Middle frontal gyrus (tissue), 1 donor: ENCODE results near the gene ZNF568.

Experiments used
- DNase-seq: peaks from one replicate; pipeline ENCODE4 v3.0.0-alpha.2; 2015; ENCODE audit warnings: low spot score; ENCODE audit errors: extremely low spot score

ZNF568 gene

DNA sequence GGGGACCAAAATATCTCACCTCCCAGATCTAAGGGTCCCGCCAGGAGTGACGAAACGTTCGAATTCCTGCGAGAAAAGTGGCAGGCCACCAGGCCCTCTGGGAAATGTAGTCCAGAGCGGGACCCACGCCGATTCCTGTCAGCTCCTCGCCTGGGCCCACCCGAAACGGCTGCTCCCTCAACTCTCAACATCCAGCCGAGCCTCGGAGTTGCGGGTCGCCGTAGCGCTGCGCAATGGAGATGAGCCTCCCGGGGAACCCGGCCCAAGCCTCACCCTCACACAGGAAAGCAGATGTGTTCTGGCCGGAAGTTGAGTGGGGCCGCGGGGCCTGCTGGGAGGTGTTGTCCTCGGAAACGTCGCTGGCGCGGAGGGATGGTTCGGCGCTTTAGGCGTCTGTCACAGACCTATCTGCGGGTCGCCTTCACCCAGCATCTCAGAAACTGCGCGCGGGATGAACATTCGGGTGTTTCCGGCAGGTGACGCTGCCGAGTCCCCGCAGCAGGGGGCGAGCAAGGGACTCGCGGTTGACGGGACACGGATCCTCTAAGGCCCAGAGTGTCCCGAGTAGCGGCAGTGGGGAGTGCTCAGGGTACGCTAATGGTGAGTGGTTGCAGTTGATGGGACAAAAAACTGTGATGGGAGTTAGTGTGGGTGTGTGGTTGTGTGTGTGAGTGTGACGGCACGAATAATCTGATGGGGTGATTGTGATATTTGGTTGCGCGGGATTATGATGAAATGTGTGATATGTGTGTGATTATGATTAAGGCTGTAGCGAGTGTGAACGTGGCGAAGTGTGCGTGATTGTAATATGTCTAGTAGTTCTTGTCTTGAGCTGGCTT lies at the start of gene ZNF568, which contains the start of gene ZNF829:
TSS of gene ZNF568 (plus strand) at position 341 of the 839 bp plus-strand sequence. CDS start 6,439 bp downstream, outside the sequence.
TSS of gene ZNF829 (minus strand) at position 300 of the 839 bp plus-strand sequence. CDS start 1,124 bp downstream, outside the sequence.
- DNase-seq = peak; percentile 83

- DNase-seq = no peak
These were observed 38.9 kb upstream of the ZNF568 start for GRCh38 chr19:36876993-36877938.

DNA sequence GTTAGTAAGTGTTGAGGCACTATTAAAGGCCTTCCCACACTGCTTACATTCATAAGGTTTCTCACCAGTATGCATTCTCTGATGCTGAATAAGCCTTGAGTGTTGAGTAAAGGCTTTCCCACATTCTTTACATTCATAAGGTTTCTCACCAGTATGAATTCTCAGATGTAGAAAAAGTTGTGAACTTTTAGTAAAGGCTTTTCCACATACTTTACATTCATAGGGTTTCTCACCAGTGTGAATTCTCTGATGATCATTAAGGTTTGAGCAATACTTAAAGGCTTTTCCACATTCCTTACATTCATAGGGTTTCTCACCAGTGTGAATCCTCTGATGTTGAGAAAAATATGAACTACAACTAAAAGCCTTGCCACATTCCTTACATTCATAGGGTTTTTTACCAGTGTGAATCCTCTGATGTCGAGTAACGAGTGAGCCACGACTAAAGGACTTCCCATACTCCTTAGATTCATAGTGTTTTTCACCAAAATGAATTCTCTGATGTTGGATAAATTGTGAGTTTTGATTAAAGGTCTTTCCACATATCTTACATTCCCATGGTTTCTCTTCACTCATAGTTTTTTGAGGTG lies 24.3 kb upstream of the ZNF568 start:
- DNase-seq = no peak

GRCh38 chr19:36894849-36895383 lies 21.2 kb upstream of the ZNF568 start:
- no peak for DNase-seq

- no peak for DNase-seq
These were observed 17.7 kb upstream of the ZNF568 start for GRCh38 chr19:36898422-36898821.

DNA sequence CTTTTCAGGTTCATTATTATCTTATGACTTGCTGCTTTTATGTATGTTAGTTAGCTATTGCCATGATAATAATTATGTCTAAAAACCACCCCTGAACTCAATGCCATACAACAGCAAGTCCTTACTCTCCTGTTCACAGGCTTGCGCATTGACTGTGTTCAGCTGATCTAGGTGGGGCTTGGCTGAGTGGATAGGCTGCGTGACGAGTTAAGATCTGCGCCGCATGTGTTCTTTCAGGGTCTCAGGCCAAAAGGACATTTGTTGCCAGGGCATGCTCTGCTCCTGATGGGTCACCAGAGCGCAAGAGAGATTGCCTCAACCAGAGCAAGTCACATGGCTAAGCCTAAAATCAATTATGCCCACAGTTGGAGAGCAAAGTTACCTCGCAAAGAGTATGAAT lies 859 bp downstream of the ZNF568 start:
- DNase-seq = peak; percentile 4

DNA sequence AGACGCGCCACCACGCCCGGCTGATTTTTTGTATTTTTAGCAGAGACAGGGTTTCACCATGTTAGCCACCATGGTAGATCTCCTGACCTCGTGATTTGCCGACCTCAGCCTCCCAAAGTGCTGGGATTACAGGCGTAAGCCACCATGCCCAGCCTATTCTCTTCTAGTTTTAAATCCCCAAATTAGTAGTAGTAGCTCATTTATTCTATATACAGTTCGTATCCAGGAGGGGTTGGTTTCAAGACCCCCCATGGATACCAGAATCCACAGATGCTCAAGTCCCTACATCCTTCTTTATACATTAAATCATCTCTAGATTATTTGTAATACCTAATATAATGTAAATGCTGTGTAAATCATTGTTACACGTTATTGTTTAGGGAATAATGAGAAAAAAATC lies 2.0 kb downstream of the ZNF568 start:
- no peak for DNase-seq

DNA sequence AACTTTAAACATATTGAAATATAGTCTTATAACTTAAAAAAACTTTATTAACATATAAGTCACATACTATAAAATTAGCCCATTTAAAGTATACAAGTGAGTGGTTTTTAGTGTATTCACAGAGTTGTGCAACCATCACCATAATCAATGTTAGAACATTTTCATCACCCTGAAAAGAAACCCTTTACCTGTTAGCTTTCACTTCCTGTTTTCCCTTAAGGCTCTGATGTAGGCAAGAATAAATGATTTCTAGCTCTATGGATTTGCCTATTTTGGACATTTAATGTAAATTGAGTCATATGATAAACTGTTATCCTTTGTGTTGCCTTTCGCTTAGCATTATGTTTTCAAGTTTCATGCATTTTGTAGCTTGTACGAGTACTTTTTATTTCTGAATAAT lies 15.6 kb downstream of the ZNF568 start:
- DNase-seq = no peak

DNA sequence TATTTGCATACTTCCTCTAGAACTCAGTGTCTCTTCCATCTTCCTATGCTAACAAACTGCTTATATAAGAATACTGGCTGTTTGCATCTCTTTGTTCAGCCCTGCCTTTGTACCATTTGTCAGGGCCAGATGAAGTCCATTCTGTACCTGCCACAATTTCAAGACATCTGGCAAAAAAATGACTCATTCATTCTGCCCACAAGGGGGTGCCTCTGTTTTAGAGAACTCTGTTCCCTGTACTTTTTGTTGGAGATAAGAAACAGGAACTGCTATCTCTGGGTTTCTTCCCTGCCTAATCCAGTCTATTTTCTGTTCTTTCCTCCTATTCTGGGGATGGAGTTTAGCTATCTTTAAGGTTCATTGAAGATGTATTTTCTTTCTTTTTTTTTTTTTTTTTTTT lies 23.0 kb downstream of the ZNF568 start:
- no peak for DNase-seq

- no peak for DNase-seq
These were observed 34.4 kb downstream of the ZNF568 start for GRCh38 chr19:36950335-36951119.

DNA sequence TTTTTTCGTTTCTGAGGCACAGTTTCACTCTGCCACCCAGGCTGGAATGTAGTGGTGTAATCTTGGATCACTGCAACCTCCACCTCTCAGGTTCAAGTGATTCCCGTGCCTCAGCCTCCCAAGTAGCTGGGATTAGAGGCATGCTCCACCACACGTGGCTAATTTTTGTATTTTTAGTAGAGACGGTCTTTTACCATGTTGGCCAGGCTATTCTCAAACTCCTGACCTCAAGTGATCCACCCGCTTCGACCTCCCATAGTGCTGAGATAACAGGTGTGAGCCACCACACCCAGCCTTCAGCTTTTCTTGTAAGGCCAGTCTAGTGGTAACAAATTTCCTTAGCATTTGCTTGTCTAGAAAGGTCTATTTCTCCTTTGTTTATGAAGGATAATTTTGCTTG lies 46.2 kb downstream of the ZNF568 start:
- DNase-seq = no peak

- no peak for DNase-seq
These were observed 47.1 kb downstream of the ZNF568 start for GRCh38 chr19:36963280-36963679.

DNA sequence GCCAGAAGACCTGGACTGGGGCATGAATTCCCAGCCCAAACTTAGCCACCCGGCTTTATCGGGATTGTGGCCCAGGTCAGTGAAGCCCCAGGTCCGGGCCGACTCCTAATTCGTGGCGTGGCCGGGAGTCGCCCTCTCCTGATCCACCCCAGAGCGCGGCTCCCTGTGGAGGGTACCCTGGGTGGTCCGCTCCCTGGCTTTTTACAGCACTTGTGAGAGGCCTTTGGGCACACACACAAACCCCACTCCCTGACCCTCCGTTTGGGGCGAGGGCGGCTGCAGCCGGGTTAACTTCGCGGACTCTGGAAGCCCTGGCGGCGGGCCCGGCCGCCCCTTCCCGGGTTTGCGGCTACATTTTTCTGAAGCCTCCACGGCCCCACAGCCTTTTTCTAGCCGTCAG lies 56.4 kb downstream of the ZNF568 start:
- no peak for DNase-seq

DNA sequence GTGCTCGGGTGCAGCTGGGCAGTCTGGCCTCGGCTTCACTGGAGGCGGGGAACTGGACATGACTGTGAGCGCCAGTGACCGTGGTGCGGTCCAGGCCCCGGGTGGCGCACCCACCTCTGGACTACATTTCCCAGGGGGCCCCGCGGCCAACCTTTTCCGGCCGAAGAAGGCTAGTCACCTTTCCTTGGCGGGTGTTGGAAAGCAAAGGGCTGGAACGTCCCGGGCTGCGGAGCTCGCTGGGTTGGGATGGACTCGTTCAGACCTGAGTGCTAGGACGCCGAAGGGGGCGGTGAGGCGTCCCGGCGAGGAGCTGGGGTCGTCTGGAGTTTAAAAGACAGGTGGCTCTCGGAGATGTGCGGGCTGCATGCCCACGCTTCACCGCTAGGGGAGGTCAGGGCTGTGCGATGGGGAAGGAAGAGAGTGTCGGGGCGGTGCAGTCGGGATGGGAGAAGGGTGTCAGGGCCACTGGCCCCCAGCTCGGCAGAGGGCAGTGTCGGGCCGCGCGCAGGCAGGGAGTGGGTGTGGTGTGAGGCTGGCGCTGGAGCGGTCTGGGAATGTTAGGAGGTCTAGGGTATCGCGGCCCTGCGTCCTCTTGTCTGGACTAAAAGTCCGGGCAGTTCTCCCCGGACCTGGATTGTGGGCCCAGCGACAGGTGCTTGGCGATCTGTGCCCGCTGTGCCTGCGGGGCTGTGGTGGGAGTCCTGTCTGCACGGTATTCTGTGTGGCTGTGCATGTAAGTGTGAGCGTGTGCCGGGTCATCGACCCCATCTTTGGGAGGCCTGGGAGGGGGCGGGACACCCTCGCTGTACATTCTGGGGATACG lies 57.1 kb downstream of the ZNF568 start:
- DNase-seq = peak; percentile 73

DNA sequence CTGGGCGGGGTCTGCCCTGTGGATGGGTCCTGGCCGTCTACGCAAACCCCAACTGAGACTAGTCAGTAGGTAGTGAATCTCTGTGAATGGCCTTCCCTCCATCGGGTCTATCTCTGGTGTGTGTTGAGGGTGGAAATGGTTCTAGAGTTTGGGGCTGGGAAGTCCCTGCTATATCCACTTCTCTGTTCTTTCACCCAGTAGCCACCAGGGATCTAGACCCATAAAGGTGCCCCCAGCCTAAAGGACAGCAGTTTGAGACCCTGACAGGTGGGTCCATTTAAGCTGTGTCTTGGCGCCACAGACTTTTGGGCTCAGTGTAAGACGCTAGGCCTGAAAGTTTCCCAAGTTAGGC lies 57.7 kb downstream of the ZNF568 start:
- no peak for DNase-seq

DNA sequence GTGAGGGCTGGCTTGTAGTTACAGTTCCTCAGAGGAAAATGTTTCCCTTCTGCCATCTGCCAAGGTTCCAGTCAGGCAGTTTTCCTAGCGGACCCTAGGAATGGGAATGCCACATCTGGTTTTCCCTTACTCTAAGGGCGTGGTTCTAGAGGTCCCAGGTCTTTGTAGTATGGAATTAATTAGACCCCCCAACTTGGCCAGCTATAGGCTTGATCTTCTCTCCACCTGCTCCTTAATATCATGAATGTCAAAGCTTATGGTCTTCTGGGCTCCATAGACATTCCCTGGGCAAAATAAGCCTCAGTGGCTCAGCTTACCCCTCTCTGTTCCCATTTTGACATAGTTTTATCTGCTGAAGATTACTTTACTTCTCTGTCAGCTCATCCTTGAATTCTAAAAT lies 70.0 kb downstream of the ZNF568 start:
- no peak for DNase-seq

DNA sequence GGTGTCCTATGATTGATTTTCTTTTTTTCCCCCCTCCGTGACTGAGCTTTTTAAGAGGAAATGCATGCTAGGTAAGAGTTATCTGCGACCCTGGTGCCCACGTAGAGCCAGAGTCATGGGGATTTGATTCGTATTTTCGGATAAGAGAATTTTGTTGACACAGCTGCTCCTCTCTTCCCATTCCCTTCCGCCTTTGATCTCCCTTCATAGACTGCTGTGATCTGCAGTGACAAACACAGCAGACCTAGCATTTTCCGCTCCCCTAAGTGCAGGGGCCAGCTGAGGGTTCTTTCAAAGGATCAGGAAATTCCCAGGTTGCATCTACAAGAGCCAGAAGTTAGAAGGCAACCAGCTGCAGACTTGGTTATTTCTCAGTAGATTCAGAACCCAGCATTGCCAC lies 70.5 kb downstream of the ZNF568 start:
- DNase-seq = no peak

- DNase-seq = no peak
These were observed 71.0 kb downstream of the ZNF568 start for GRCh38 chr19:36987091-36987490.

- DNase-seq = no peak
These were observed 81.2 kb downstream of the ZNF568 start for GRCh38 chr19:36997152-36997842.
